Liver (tissue), 3 donors: ENCODE measurements around the gene POLA1.

Experiments
- CTCF ChIP-seq: fragments of 150-350 bp; IDR thresholded peaks from 2 replicates; pipeline ENCODE4 v1.5.1; 2017; ENCODE audit warnings: improper control_type of control experiment, low read depth, low read length; ENCODE audit not compliant: missing input control
- GABPA ChIP-seq, 2 donors: IDR thresholded peaks in 1 of 2; conservative IDR thresholded peaks in 1 of 2; 2 replicates each; pipeline ENCODE4 v1.6.1; 2016; ENCODE audit warnings: antibody characterized with exemption in 2 of 2, mild to moderate bottlenecking in 1 of 2, moderate library complexity in 1 of 2
- HNF4A ChIP-seq, 2 donors: conservative IDR thresholded peaks; 2 replicates each; pipeline ENCODE4 v1.6.1; 2016; ENCODE audit warnings: antibody characterized with exemption in 2 of 2, mild to moderate bottlenecking in 2 of 2
- NR2F2 ChIP-seq: IDR thresholded peaks from 2 replicates; pipeline ENCODE4 v1.6.1; 2016; ENCODE audit warnings: antibody characterized with exemption
- RAD21 ChIP-seq, 2 donors: IDR thresholded peaks; 2 replicates each; pipeline ENCODE4 v1.6.1; 2016; ENCODE audit warnings: antibody characterized with exemption in 2 of 2, mild to moderate bottlenecking in 2 of 2
- TAF1 ChIP-seq: conservative IDR thresholded peaks from 2 replicates; pipeline ENCODE4 v1.6.1; 2016; ENCODE audit warnings: antibody characterized with exemption, mild to moderate bottlenecking
- YY1 ChIP-seq: IDR thresholded peaks from 2 replicates; pipeline ENCODE4 v1.6.1; 2016; ENCODE audit warnings: antibody characterized with exemption, mild to moderate bottlenecking
- donor health status: healthy.
- donor health status: healthy.

GRCh38 chrX:24961809-24962208, 268.1 kb downstream of the POLA1 start:
- TF ChIP-seq CTCF: no peak
- no peak for TF ChIP-seq YY1
- no peak for TF ChIP-seq NR2F2
- TF ChIP-seq HNF4A (conservative IDR thresholded peaks at IDR 0.05): no peak
- no peak for TF ChIP-seq TAF1
- no peak for TF ChIP-seq RAD21 (IDR thresholded peaks at IDR 0.05)
- no peak for TF ChIP-seq GABPA (IDR thresholded peaks at IDR 0.05 in 1 of 2, conservative IDR thresholded peaks at IDR 0.05 in 1 of 2)
